Smooth muscle cell of the umbilical artery (primary cell): ENCODE data around the gene NUDT1. TPM values are rescaled to one million over a fixed set of nuclear protein-coding genes. Genes with fewer than 3 reads are reported as not detected.

ENCODE experiments used
- total RNA-seq: library from RNA; depleted of rRNA; stranded (reverse); fragments of >200 nt; gene quantifications from 2 replicates; pipeline ENCODE4 v1.2.3, GENCODE V29; 2014

Gene NUDT1
- 11.2 and 12.2 TPM in 2 replicates for total RNA-seq

DNA sequence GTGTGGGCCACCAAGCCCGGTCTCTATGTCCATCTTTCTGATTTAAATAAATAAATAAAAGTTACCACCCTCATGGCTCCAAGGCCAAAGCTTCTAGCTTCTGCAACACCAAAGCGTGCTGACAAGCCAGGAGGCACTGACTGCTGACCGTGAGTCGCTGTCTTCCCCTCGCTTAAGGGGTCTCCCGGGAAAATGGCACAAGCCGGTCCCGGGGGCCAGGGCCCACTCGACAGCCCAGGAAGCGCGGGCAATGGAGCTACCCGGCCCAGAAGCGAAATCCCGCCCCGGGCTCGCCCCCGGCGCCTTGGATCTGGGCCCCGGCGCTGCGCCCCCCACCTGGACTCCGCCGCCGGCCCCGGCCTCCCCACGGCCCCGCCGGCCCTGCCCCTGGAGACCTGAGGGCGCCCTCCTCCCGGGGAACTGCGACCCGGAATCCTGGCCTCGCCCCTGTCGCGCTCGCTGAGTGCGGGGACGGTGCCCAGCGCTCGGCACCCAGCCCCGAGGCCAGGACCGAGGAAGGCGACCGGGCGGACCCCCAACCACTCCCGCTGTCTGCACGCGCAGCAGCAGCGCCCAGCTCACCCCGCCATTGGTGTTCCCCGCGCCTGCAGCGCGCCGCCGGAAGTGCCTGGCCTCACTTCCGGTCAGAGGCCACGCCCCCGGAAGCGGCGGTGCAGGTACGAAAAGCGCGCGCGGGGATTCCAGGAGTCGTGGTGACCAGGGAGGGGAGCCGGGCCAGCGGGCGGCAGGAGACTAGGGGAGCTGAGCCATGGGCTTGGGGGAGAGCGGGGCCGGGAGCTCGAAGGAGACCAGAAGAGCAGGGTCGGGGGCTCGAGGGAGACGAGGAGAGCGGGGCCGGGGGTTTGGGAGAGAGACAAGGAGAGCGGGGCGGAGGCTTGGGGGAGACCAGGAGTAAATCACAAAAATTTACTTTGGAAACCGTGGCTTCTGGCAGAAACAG is at the start of gene NUDT1, which contains the start of gene MRM2:
NUDT1 (plus strand) TSS at position 647 of the 961 bp plus-strand sequence. CDS start 2,349 bp downstream, outside the sequence.
MRM2 (minus strand) TSS at position 626 of the 961 bp plus-strand sequence; CDS start at position 590, 36 bp downstream.

DNA sequence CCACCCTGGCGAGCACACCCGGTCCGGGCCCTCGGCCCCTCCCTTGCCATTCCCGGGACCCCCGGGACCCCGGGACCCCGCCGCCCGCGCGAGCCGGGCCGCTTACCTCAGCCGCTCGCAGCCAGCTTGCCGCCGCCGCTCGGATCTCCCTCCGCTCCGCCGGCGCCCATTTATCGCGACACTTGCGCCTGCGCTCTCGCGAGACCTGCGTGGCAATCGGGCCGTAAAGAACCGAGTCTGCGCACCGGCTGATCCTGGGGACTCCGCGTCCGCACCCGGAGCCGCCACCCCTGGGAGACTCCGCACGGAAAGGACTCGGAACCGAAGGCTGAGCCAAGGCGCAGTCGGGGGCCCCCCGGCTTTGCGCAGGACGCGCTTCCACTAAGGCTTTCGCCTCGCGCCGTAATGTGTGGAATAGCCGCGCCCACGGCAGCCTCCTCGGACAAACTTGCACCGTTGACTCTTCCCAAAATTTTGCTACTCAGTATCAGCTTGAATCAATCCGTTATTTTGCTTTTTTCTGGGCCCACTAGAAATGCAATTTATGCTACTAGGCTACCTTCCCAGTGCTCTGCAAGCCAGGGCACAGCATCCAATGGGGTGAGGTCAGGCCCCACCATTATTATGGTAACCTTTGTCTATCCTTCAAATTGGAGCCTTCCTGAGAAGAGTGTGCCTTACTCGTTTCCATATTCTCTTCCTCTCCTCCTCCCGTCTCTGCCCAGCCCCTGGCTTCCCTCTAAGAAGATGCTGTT is 9.1 kb upstream of the NUDT1 start, which contains the start of gene MAD1L1:
MAD1L1 (minus strand) TSS at position 180 of the 755 bp plus-strand sequence. CDS start 2,812 bp downstream, outside the sequence.

Other genes with a start within 250 kb of the NUDT1 start
- 34.4 and 44.9 TPM in 2 replicates for gene MAD1L1, start 9.3 kb upstream of the NUDT1 start, total RNA-seq
- gene MRM2, start within 50 bp of the NUDT1 start, total RNA-seq, result 11.6 and 13.4 TPM in 2 replicates
- 17.2 and 41.7 TPM in 2 replicates for gene SNX8, start 72.2 kb downstream of the NUDT1 start, total RNA-seq
- gene EIF3B, start 112.6 kb downstream of the NUDT1 start, total RNA-seq, result 205 and 273 TPM in 2 replicates
- gene CHST12, start 161.4 kb downstream of the NUDT1 start, total RNA-seq, result 4.5 and 10.8 TPM in 2 replicates
- gene GRIFIN, start 234.2 kb downstream of the NUDT1 start, total RNA-seq, result not detected in 2 replicates